GM19351 (cell line): Measurements from ENCODE around the gene TMEM221.
A peak's percentile ranks its signal among the peaks of the same experiment; 100 is the strongest.
"Not testable (repeated sequence)": the region's sequence is repeated elsewhere in the genome, so short reads cannot be mapped to it uniquely, and the experiment has no call there.

Source experiments
- ATAC-seq: cut with Tn5 transposase; IDR thresholded peaks from one replicate; pipeline ENCODE4 v1.9.1; 2021; ENCODE audit warnings: mild to moderate bottlenecking, moderate library complexity; ENCODE audit not compliant: unreplicated experiment

The TMEM221 gene

GRCh38 chr19:17475011-17475540 is 26.6 kb upstream of the TMEM221 start:
- not testable (repeated sequence) for ATAC-seq

GRCh38 chr19:17473041-17473440 is 24.6 kb upstream of the TMEM221 start:
- ATAC-seq = no peak

GRCh38 chr19:17471410-17472125 is 23.1 kb upstream of the TMEM221 start:
- no peak for ATAC-seq

- peak; percentile 73 for ATAC-seq
These were observed 21.8 kb upstream of the TMEM221 start, which contains the start of gene SLC27A1 for GRCh38 chr19:17470068-17470841. Gene SLC27A1 (plus strand): TSS chr19:17470524. CDS start chr19:17470541, 17 bp downstream.

- ATAC-seq = peak; percentile 48
These were observed 21.1 kb upstream of the TMEM221 start for GRCh38 chr19:17469481-17470067.

- no peak for ATAC-seq
These were observed 20.6 kb upstream of the TMEM221 start for GRCh38 chr19:17469092-17469480.

- no peak for ATAC-seq
These were observed 20.0 kb upstream of the TMEM221 start for GRCh38 chr19:17468302-17469091.

- no peak for ATAC-seq
These were observed 19.2 kb upstream of the TMEM221 start for GRCh38 chr19:17467471-17468301.

- no peak for ATAC-seq
These were observed 18.0 kb upstream of the TMEM221 start for GRCh38 chr19:17466487-17466850.

- no peak for ATAC-seq
These were observed 12.1 kb upstream of the TMEM221 start, which contains the start of gene NXNL1 for GRCh38 chr19:17460372-17461230. Gene NXNL1 (minus strand): TSS chr19:17460926. CDS start chr19:17460869, 57 bp downstream.

- no peak for ATAC-seq
These were observed 10.5 kb upstream of the TMEM221 start for GRCh38 chr19:17458970-17459369.

GRCh38 chr19:17457616-17458015 is 9.1 kb upstream of the TMEM221 start:
- ATAC-seq = no peak

- ATAC-seq = no peak
These were observed 7.7 kb upstream of the TMEM221 start for GRCh38 chr19:17456127-17456526.

- no peak for ATAC-seq
These were observed 7.0 kb upstream of the TMEM221 start for GRCh38 chr19:17455308-17456123.

- ATAC-seq = no peak
These were observed 6.2 kb upstream of the TMEM221 start for GRCh38 chr19:17454576-17455071.

- no peak for ATAC-seq
These were observed 3.4 kb upstream of the TMEM221 start for GRCh38 chr19:17451820-17452219.

GRCh38 chr19:17450264-17451075 is 2.0 kb upstream of the TMEM221 start:
- no peak for ATAC-seq
